OCI-LY1 (cell line): Measurements from ENCODE around the gene SOX10.

ENCODE experiments used
- CTCF ChIP-seq: fragments of 200-600 bp; sonication (generic), shearing (Covaris generic); IDR thresholded peaks from 2 replicates; pipeline ENCODE4 v1.5.1; 2017; ENCODE audit warnings: mild to moderate bottlenecking, antibody characterized with exemption, low read length, moderate library complexity, mixed read lengths
- EZH2 ChIP-seq: fragments of 200-600 bp; sonication (generic), shearing (Covaris generic); IDR thresholded peaks from 2 replicates; pipeline ENCODE4 v1.8.0; 2017; ENCODE audit warnings: borderline replicate concordance, mixed run types, mild to moderate bottlenecking, antibody characterized with exemption, low read length, moderate library complexity, mixed read lengths

DNA sequence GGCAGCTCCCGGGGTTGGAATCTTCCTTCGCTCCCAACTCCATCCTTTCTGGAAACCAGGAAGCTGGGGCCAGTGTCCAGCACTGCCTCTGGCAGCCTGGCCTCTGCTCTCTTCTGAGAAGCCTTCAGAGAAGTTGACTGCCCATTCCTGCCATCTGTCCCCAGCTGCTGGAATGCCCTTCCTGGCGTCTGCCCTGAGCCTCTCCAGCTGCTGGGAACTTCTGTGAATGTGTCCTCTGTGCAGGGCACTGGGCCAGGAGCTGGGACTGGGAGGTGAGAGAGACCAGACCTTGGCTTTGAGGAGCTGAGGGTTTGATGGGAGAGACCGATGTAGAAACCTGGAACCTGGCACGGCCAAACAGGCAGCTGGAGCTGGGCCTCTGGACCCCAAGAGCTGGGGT lies 5.9 kb upstream of the SOX10 start:
- no peak for TF ChIP-seq CTCF
- TF ChIP-seq EZH2 = no peak
